Fibroblast of lung (primary cell): ENCODE measurements around the gene WAPL. TPM values are rescaled to one million over a fixed set of nuclear protein-coding genes. Genes with fewer than 3 reads are reported as not detected.

ENCODE experiments used
- DNase-seq, 2 donors: peaks; one replicate each; pipeline versions ENCODE4 v3.0.0 to v3.0.0-alpha.2; 2010; ENCODE audit warnings: low read depth in 2 of 2
- H2AFZ ChIP-seq: 2 replicates; pipeline ENCODE4 v1.5.1; 2012; ENCODE audit warnings: low read length, control low read depth, inconsistent platforms
- H3K27ac ChIP-seq: 2 replicates; pipeline ENCODE4 v1.5.1; 2011; ENCODE audit warnings: low read length, control low read depth; ENCODE audit not compliant: insufficient read depth
- H3K27me3 ChIP-seq: 2 replicates; pipeline ENCODE4 v1.5.1; 2011; ENCODE audit warnings: mild to moderate bottlenecking, low read length; ENCODE audit not compliant: control insufficient read depth, insufficient read depth
- H3K36me3 ChIP-seq: 2 replicates; pipeline ENCODE4 v1.5.1; 2011; ENCODE audit warnings: low read length; ENCODE audit not compliant: control insufficient read depth, insufficient read depth
- H3K4me1 ChIP-seq: 2 replicates; pipeline ENCODE4 v1.5.1; 2011; ENCODE audit warnings: low read length; ENCODE audit not compliant: control insufficient read depth, insufficient read depth; ENCODE audit errors: extremely low read depth
- H3K4me2 ChIP-seq: 2 replicates; pipeline ENCODE4 v1.5.1; 2011; ENCODE audit warnings: low read length, control low read depth; ENCODE audit not compliant: insufficient read depth; ENCODE audit errors: extremely low read depth
- H3K4me3 ChIP-seq, 4 experiments: fragments of 200-600 bp in 1 of 4; sonication (generic) in 1 of 4; replicated peaks in 1 of 4; 2 replicates each; pipeline ENCODE4 v1.5.1; 2011 to 2016; ENCODE audit warnings: low read length in 4 of 4, low read depth in 3 of 4, mild to moderate bottlenecking in 3 of 4, control low read depth in 2 of 4, inconsistent platforms in 1 of 4, mixed read lengths in 1 of 4; ENCODE audit not compliant: insufficient read depth in 1 of 4; ENCODE audit errors: control extremely low read depth in 1 of 4
- H3K79me2 ChIP-seq: 2 replicates; pipeline ENCODE4 v1.5.1; 2012; ENCODE audit warnings: mild to moderate bottlenecking, low read length, inconsistent platforms; ENCODE audit not compliant: control insufficient read depth, insufficient read depth
- H3K9ac ChIP-seq: 2 replicates; pipeline ENCODE4 v1.5.1; 2011; ENCODE audit warnings: mild to moderate bottlenecking, low read length, control low read depth; ENCODE audit not compliant: insufficient read depth
- H3K9me3 ChIP-seq: 2 replicates; pipeline ENCODE4 v1.5.1; 2012; ENCODE audit warnings: low read depth, low read length; ENCODE audit not compliant: control insufficient read depth, insufficient read depth
- H4K20me1 ChIP-seq: 2 replicates; pipeline ENCODE4 v1.5.1; 2011; ENCODE audit warnings: low read length; ENCODE audit not compliant: control insufficient read depth, insufficient read depth; ENCODE audit errors: extremely low read depth
- CTCF ChIP-seq, 2 donors: IDR thresholded peaks in 1 of 2; conservative IDR thresholded peaks in 1 of 2; 1 replicate in 1 of 2; 2 replicates in 1 of 2; pipeline ENCODE4 v1.5.1; 2011 to 2012; ENCODE audit warnings: low read length in 2 of 2, control low read depth in 1 of 2, inconsistent platforms in 1 of 2, low read depth in 1 of 2, mild to moderate bottlenecking in 1 of 2
- EZH2 ChIP-seq: IDR thresholded peaks from 2 replicates; pipeline ENCODE4 v1.5.1; 2012; ENCODE audit warnings: low read length, control low read depth, mild to moderate bottlenecking; ENCODE audit errors: missing control alignments
- polyA plus RNA-seq, 2 donors: library from polyadenylated mRNA; depleted of rRNA in 1 of 2; stranded (reverse) in 1 of 2; unstranded in 1 of 2; fragments of >200 nt; gene quantifications; 2 replicates each; pipeline ENCODE4 v1.2.1, GENCODE V29; 2011 to 2012; ENCODE audit warnings: missing spikeins in 1 of 2
- total RNA-seq: library from RNA; depleted of rRNA; stranded (reverse); fragments of >200 nt; gene quantifications from 2 replicates; pipeline ENCODE4 v1.2.1, GENCODE V29; 2014

The WAPL gene
- total and polyA plus RNA-seq, 2 donors (not counting 1 experiment from before 2014, with no cell fraction given) = 24.6 to 50.4 TPM

- H3K27ac ChIP-seq = no peak overlapping the region
- no peaks in the 10 kb centered on the region for H3K79me2 ChIP-seq
- no peaks in the 10 kb centered on the region for H3K36me3 ChIP-seq
- no peak overlapping the region for H3K4me2 ChIP-seq
- no peaks in the 10 kb centered on the region for H4K20me1 ChIP-seq
- peaks cover 11% of the 10 kb centered on the region for H3K4me1 ChIP-seq
- H3K4me3 ChIP-seq = no peak overlapping the region
- DNase-seq = no peak
- no peaks in the 10 kb centered on the region for H3K27me3 ChIP-seq
- H3K9ac ChIP-seq = no peak overlapping the region
- H3K9me3 ChIP-seq = no peaks in the 10 kb centered on the region
- TF ChIP-seq EZH2 (no peak), CTCF (conservative IDR thresholded peaks at IDR 0.05 in 1 of 2, IDR thresholded peaks at IDR 0.05 in 1 of 2; ENCODE audit: low read depth in 1 of 2, low read length in 2 of 2) (no peak)
- H2AFZ ChIP-seq = no peak overlapping the region
Observed at GRCh38 chr10:86403183-86403797, 118.3 kb downstream of the WAPL start.

DNA sequence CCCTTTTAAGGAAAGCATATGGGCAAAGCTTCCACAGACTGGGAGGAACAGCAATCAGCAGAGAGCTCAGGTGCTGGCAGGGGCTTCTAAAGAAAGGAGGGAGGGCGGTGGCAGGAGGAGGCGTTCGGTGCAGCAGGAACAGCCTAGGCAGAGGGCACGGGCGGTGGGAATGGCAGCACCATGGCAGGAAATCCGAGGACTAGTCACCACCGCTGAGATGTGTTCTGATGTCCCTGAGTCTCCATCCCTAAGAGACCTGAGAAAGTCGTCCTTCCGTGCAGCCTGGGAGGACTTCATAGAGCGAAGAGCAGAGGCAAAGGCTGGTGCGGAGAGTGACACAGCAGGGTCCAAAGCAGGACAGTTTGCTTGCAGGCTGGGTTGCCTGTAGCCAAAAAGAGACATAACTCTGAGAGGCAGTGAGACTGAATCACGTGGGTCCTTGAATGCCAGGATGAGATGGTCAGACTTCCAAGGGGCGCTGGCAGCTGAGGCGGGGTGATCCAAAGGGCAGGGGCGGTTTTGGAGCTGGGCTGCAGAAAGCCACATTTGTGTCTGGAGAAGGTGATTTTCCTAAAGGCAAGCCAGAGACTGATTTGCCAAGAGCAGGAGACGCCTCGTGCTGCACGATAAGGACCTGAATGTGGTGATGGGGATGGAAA lies 119.2 kb downstream of the WAPL start:
- H4K20me1 ChIP-seq = no peaks in the 10 kb centered on the region
- no peaks in the 10 kb centered on the region for H3K27me3 ChIP-seq
- peak overlapping the region; percentile 75 for H3K4me2 ChIP-seq
- DNase-seq = peak in 1 of 2 donors; percentile 65
- H3K36me3 ChIP-seq = no peaks in the 10 kb centered on the region
- H3K9me3 ChIP-seq = no peaks in the 10 kb centered on the region
- H3K79me2 ChIP-seq = no peaks in the 10 kb centered on the region
- no peak overlapping the region for H3K9ac ChIP-seq
- TF ChIP-seq EZH2 = no peak
- TF ChIP-seq CTCF (conservative IDR thresholded peaks at IDR 0.05 in 1 of 2, IDR thresholded peaks at IDR 0.05 in 1 of 2; ENCODE audit: low read depth in 1 of 2, low read length in 2 of 2) = no peak
- H2AFZ ChIP-seq = peak overlapping the region; percentile 70
- H3K4me3 ChIP-seq = no peak overlapping the region
- no peak overlapping the region for H3K27ac ChIP-seq
- H3K4me1 ChIP-seq = peaks cover 11% of the 10 kb centered on the region

- Histone ChIP-seq H3K79me2 (no peaks in the 10 kb centered on the region), H3K27ac (no peak overlapping the region), H3K4me1 (peaks cover 11% of the 10 kb centered on the region), H3K36me3 (no peaks in the 10 kb centered on the region), H3K9ac (no peak overlapping the region), H3K9me3 (no peaks in the 10 kb centered on the region), H4K20me1 (no peaks in the 10 kb centered on the region), H3K4me3 (peak overlapping the region in 1 of 4 experiments; percentile 70), H3K4me2 (peak overlapping the region; percentile 75), H3K27me3 (no peaks in the 10 kb centered on the region), H2AFZ (no peak overlapping the region)
- TF ChIP-seq EZH2 = no peak
- TF ChIP-seq CTCF (conservative IDR thresholded peaks at IDR 0.05 in 1 of 2, IDR thresholded peaks at IDR 0.05 in 1 of 2; ENCODE audit: low read depth in 1 of 2, low read length in 2 of 2) = no peak
- DNase-seq = no peak
Observed at GRCh38 chr10:86401588-86402282, 119.9 kb downstream of the WAPL start.
